ENCODE data around the gene TYW3.
"Not testable (repeated sequence)": the region's sequence is repeated elsewhere in the genome, so short reads cannot be mapped to it uniquely, and the experiment has no call there.

TYW3 gene

GRCh38 chr1:74732071-74732946 is 643 bp upstream of the TYW3 start:
- H3K4me2 ChIP-seq (ENCODE audit: low read length) = peak overlapping the region; percentile 95
- peak overlapping the region; percentile 89 for H3K4me3 ChIP-seq (ENCODE audit: low read length)
- not testable (repeated sequence) for H3K27me3 ChIP-seq (ENCODE audit: control insufficient read depth, insufficient read depth, low read length); H3K36me3 ChIP-seq (ENCODE audit: insufficient read depth, low read length); H3K9me3 ChIP-seq (replicated peaks; ENCODE audit: low read length)
- peaks cover 29% of the 10 kb centered on the region for H3K4me1 ChIP-seq (ENCODE audit: control insufficient read depth, insufficient read depth, low read length)
- peak overlapping the region; percentile 95 for H3K9ac ChIP-seq (ENCODE audit: low read depth, low read length)

GRCh38 chr1:74733604-74734484 is 892 bp downstream of the TYW3 start:
- Histone ChIP-seq H3K27me3 (ENCODE audit: control insufficient read depth, insufficient read depth, low read length) (no peaks in the 10 kb centered on the region), H3K4me2 (ENCODE audit: low read length) (peak overlapping the region; percentile 95), H3K36me3 (ENCODE audit: insufficient read depth, low read length) (peaks cover 16% of the 10 kb centered on the region), H3K9ac (ENCODE audit: low read depth, low read length) (peak overlapping the region; percentile 95), H3K4me3 (ENCODE audit: low read length) (peak overlapping the region; percentile 89), H3K9me3 (replicated peaks; ENCODE audit: low read length) (no peaks in the 10 kb centered on the region), H3K4me1 (ENCODE audit: control insufficient read depth, insufficient read depth, low read length) (peaks cover 29% of the 10 kb centered on the region)

- peaks cover 36% of the 10 kb centered on the region for H3K36me3 ChIP-seq (ENCODE audit: insufficient read depth, low read length)
- H3K27me3 ChIP-seq (ENCODE audit: control insufficient read depth, insufficient read depth, low read length) = no peaks in the 10 kb centered on the region
- peaks cover 7% of the 10 kb centered on the region for H3K4me1 ChIP-seq (ENCODE audit: control insufficient read depth, insufficient read depth, low read length)
- H3K9ac ChIP-seq (ENCODE audit: low read depth, low read length) = no peak overlapping the region
- H3K4me2 ChIP-seq (ENCODE audit: low read length) = no peak overlapping the region
- no peak overlapping the region for H3K4me3 ChIP-seq (ENCODE audit: low read length)
- H3K9me3 ChIP-seq (replicated peaks; ENCODE audit: low read length) = no peaks in the 10 kb centered on the region
Observed at GRCh38 chr1:74737333-74737732, 4.4 kb downstream of the TYW3 start.

- H3K4me3 ChIP-seq (ENCODE audit: low read length); H3K27me3 ChIP-seq (ENCODE audit: control insufficient read depth, insufficient read depth, low read length); H3K4me2 ChIP-seq (ENCODE audit: low read length); H3K9ac ChIP-seq (ENCODE audit: low read depth, low read length); H3K9me3 ChIP-seq (replicated peaks; ENCODE audit: low read length); H3K4me1 ChIP-seq (ENCODE audit: control insufficient read depth, insufficient read depth, low read length): not testable (repeated sequence)
- H3K36me3 ChIP-seq (ENCODE audit: insufficient read depth, low read length) = peaks cover 37% of the 10 kb centered on the region
Observed at GRCh38 chr1:74740307-74740980, 7.5 kb downstream of the TYW3 start.

- not testable (repeated sequence) for H3K4me2 ChIP-seq (ENCODE audit: low read length); H3K9ac ChIP-seq (ENCODE audit: low read depth, low read length); H3K4me3 ChIP-seq (ENCODE audit: low read length); H3K4me1 ChIP-seq (ENCODE audit: control insufficient read depth, insufficient read depth, low read length); H3K9me3 ChIP-seq (replicated peaks; ENCODE audit: low read length); H3K27me3 ChIP-seq (ENCODE audit: control insufficient read depth, insufficient read depth, low read length)
- peaks cover 33% of the 10 kb centered on the region for H3K36me3 ChIP-seq (ENCODE audit: insufficient read depth, low read length)
Observed at GRCh38 chr1:74745247-74745646, 12.3 kb downstream of the TYW3 start.

GRCh38 chr1:74748960-74749359 is 16.0 kb downstream of the TYW3 start:
- Histone ChIP-seq H3K9ac (ENCODE audit: low read depth, low read length) (no peak overlapping the region), H3K9me3 (replicated peaks; ENCODE audit: low read length) (no peaks in the 10 kb centered on the region), H3K36me3 (ENCODE audit: insufficient read depth, low read length) (peaks cover 42% of the 10 kb centered on the region), H3K4me2 (ENCODE audit: low read length) (no peak overlapping the region), H3K4me3 (ENCODE audit: low read length) (no peak overlapping the region), H3K4me1 (ENCODE audit: control insufficient read depth, insufficient read depth, low read length) (no peaks in the 10 kb centered on the region), H3K27me3 (ENCODE audit: control insufficient read depth, insufficient read depth, low read length) (no peaks in the 10 kb centered on the region)

- Histone ChIP-seq H3K4me1 (ENCODE audit: control insufficient read depth, insufficient read depth, low read length) (no peaks in the 10 kb centered on the region), H3K4me3 (ENCODE audit: low read length) (no peak overlapping the region), H3K36me3 (ENCODE audit: insufficient read depth, low read length) (peaks cover 45% of the 10 kb centered on the region), H3K27me3 (ENCODE audit: control insufficient read depth, insufficient read depth, low read length) (no peaks in the 10 kb centered on the region), H3K9me3 (replicated peaks; ENCODE audit: low read length) (no peaks in the 10 kb centered on the region), H3K9ac (ENCODE audit: low read depth, low read length) (no peak overlapping the region), H3K4me2 (ENCODE audit: low read length) (no peak overlapping the region)
Observed at GRCh38 chr1:74753104-74753503, 20.2 kb downstream of the TYW3 start.

- H3K27me3 ChIP-seq (ENCODE audit: control insufficient read depth, insufficient read depth, low read length) = no peaks in the 10 kb centered on the region
Observed at GRCh38 chr1:74755475-74755874, 22.5 kb downstream of the TYW3 start.

GRCh38 chr1:74756650-74757049 is 23.7 kb downstream of the TYW3 start:
- H3K4me1 ChIP-seq (ENCODE audit: control insufficient read depth, insufficient read depth, low read length); H3K9me3 ChIP-seq (replicated peaks; ENCODE audit: low read length); H3K27me3 ChIP-seq (ENCODE audit: control insufficient read depth, insufficient read depth, low read length); H3K4me2 ChIP-seq (ENCODE audit: low read length); H3K9ac ChIP-seq (ENCODE audit: low read depth, low read length); H3K4me3 ChIP-seq (ENCODE audit: low read length): not testable (repeated sequence)
- peaks cover 39% of the 10 kb centered on the region for H3K36me3 ChIP-seq (ENCODE audit: insufficient read depth, low read length)

More at GRCh38 chr1:74755475-74755874, 22.5 kb downstream of the TYW3 start:
- H3K36me3 ChIP-seq (ENCODE audit: insufficient read depth, low read length) = peaks cover 39% of the 10 kb centered on the region
- H3K4me3 ChIP-seq (ENCODE audit: low read length) = no peak overlapping the region
- no peaks in the 10 kb centered on the region for H3K9me3 ChIP-seq (replicated peaks; ENCODE audit: low read length)
- no peak overlapping the region for H3K9ac ChIP-seq (ENCODE audit: low read depth, low read length)
- H3K4me2 ChIP-seq (ENCODE audit: low read length) = no peak overlapping the region
- H3K4me1 ChIP-seq (ENCODE audit: control insufficient read depth, insufficient read depth, low read length) = no peaks in the 10 kb centered on the region

- H3K4me2 ChIP-seq (ENCODE audit: low read length) = no peak overlapping the region
- H3K27me3 ChIP-seq (ENCODE audit: control insufficient read depth, insufficient read depth, low read length) = no peaks in the 10 kb centered on the region
- no peaks in the 10 kb centered on the region for H3K4me1 ChIP-seq (ENCODE audit: control insufficient read depth, insufficient read depth, low read length)
- no peak overlapping the region for H3K9ac ChIP-seq (ENCODE audit: low read depth, low read length)
- H3K9me3 ChIP-seq (replicated peaks; ENCODE audit: low read length) = no peaks in the 10 kb centered on the region
- H3K4me3 ChIP-seq (ENCODE audit: low read length) = no peak overlapping the region
- H3K36me3 ChIP-seq (ENCODE audit: insufficient read depth, low read length) = peaks cover 21% of the 10 kb centered on the region
Observed at GRCh38 chr1:74763807-74764206, 30.9 kb downstream of the TYW3 start.

- H3K4me1 ChIP-seq (ENCODE audit: control insufficient read depth, insufficient read depth, low read length) = no peaks in the 10 kb centered on the region
- H3K27me3 ChIP-seq (ENCODE audit: control insufficient read depth, insufficient read depth, low read length) = peaks cover 8% of the 10 kb centered on the region
- H3K9ac ChIP-seq (ENCODE audit: low read depth, low read length) = no peak overlapping the region
- H3K36me3 ChIP-seq (ENCODE audit: insufficient read depth, low read length) = peaks cover 15% of the 10 kb centered on the region
- no peaks in the 10 kb centered on the region for H3K9me3 ChIP-seq (replicated peaks; ENCODE audit: low read length)
- H3K4me2 ChIP-seq (ENCODE audit: low read length) = no peak overlapping the region
- no peak overlapping the region for H3K4me3 ChIP-seq (ENCODE audit: low read length)
Observed at GRCh38 chr1:74766579-74766978, 33.6 kb downstream of the TYW3 start.
